ENCODE measurements around the gene HSPH1. TPM values are rescaled to one million over a fixed set of nuclear protein-coding genes. Genes with fewer than 3 reads are reported as not detected.
"Not testable (repeated sequence)": the region's sequence is repeated elsewhere in the genome, so short reads cannot be mapped to it uniquely, and the experiment has no call there.

The HSPH1 gene
- total and polyA plus RNA-seq, 2 of the 13 experiments (the other 11 are each of a cell fraction or from before 2014, with no cell fraction given): 13.0 to 62.9 TPM

DNA sequence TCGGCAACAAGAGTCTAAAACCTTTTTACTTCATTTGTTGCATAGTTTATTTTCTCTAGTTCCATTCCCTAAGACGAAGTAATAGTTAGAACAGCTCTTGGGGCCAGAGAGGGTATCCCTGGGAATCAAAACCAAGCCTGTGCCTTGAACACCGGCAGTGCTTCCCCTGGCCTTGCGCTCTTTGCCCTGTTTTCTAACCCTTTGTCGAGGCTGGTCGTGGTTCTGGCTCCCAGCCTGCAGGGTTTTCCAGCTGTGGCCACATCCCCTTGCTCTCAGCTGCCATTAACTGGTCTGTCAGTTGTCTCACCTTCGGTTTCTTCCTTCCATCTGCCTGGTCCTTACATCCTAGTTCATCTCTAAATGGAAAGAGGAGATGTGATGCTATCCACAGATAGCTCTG is 61.0 kb downstream of the HSPH1 start:
- no peak for TF ChIP-seq PHF21A (CRISPR knock-in tag; IDR thresholded peaks at IDR 0.05)
- no peak for TF ChIP-seq RELA (CRISPR knock-in tag; IDR thresholded peaks at IDR 0.05)
- no peak for TF ChIP-seq SUZ12 (IDR thresholded peaks at IDR 0.05; ENCODE audit: low read depth, low read length)
- no peak for TF ChIP-seq HNRNPL (IDR thresholded peaks at IDR 0.05; ENCODE audit: low read depth, low read length)
- no peak for TF ChIP-seq SALL2 (CRISPR knock-in tag; IDR thresholded peaks at IDR 0.05)
- TF ChIP-seq, protein P1, sequence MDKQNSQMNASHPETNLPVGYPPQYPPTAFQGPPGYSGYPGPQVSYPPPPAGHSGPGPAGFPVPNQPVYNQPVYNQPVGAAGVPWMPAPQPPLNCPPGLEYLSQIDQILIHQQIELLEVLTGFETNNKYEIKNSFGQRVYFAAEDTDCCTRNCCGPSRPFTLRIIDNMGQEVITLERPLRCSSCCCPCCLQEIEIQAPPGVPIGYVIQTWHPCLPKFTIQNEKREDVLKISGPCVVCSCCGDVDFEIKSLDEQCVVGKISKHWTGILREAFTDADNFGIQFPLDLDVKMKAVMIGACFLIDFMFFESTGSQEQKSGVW (CRISPR knock-in tag; IDR thresholded peaks at IDR 0.05; ENCODE audit: borderline replicate concordance): no peak
- FAIRE-seq: no peak
- Histone ChIP-seq H2AFZ (ENCODE audit: low read length) (no peak overlapping the region), H3K4me3 (replicated peaks in 1 of 3; ENCODE audit: insufficient read depth in 1 of 3, low read depth in 2 of 3, low read length in 3 of 3) (no peak overlapping the region), H4K20me1 (ENCODE audit: insufficient read depth, low read length) (no peaks in the 10 kb centered on the region), H3K9ac (ENCODE audit: insufficient read depth, low read depth, low read length) (no peak overlapping the region), H3K4me2 (ENCODE audit: low read depth, low read length) (no peak overlapping the region), H3K27ac (ENCODE audit: extremely low read length, insufficient read depth, low read length) (no peak overlapping the region), H3K4me1 (ENCODE audit: insufficient read depth, low read length) (no peaks in the 10 kb centered on the region), H3K79me2 (ENCODE audit: insufficient read depth, low read length) (no peaks in the 10 kb centered on the region), H3K27me3 (ENCODE audit: control insufficient read depth in 1 of 2, insufficient read depth in 2 of 2, low read length in 2 of 2) (peaks cover 0 to 3% of the 10 kb centered on the region in 2 experiments; a peak in 2 of 5 replicates), H3K9me3 (ENCODE audit: low read length) (no peaks in the 10 kb centered on the region), H3K36me3 (replicated peaks in 1 of 2; ENCODE audit: control insufficient read depth in 1 of 2, insufficient read depth in 2 of 2, low read length in 2 of 2) (no peaks in the 10 kb centered on the region)
- 9% methylated on average over 7 of the region's 7 CpGs for WGBS (ENCODE audit: low lambda C conversion rate)
- BruUV-seq (replicated peaks): no TSS peak
- in situ Hi-C loops (cut with HindIII; ENCODE audit: extremely low pct_ligation_motif_present, low pct_unique_long_range_greater_than_20kb): no loop called here
- ChIA-PET POLR2A (no interaction called here), CTCF (ENCODE audit: low intra/inter-chr PET ratio, low total read pairs) (no interaction called here)
- DNase-seq (ENCODE audit: low spot score): no peak
- ATAC-seq: no peak
- intact Hi-C loops (cut with micrococcal nuclease; ENCODE audit: unreplicated experiment): no loop called here

DNA sequence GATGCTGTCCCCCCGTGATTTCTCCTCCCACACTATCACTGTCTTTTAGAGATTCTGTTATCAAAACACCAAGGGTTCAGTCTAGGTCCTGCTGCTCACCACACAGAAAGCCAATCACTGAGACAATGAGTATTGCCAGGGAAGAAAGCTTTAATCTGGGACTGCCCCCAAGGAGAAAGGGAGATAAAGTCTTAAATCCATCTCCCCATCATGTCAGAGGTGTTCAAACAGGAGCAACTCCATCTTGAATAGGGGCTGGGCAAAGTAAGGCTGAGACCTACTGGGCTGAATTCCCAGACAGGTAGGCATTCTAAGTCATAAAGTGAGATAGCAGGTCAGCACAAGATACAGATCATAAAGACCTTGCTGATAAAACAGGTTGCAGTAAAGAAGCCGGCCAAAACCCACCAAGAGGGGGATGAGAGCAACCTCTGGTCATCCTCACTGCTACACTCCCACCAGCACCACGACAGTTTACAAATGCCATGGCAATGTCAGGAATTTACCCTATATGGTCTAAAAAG is 63.7 kb downstream of the HSPH1 start:
- H3K4me2 ChIP-seq (ENCODE audit: low read depth, low read length); H2AFZ ChIP-seq (ENCODE audit: low read length); ATAC-seq; H3K4me3 ChIP-seq (replicated peaks in 1 of 3; ENCODE audit: insufficient read depth in 1 of 3, low read depth in 2 of 3, low read length in 3 of 3); in situ Hi-C loops (cut with HindIII; ENCODE audit: extremely low pct_ligation_motif_present, low pct_unique_long_range_greater_than_20kb); H3K27ac ChIP-seq (ENCODE audit: extremely low read length, insufficient read depth, low read length); DNase-seq (ENCODE audit: low spot score); H3K4me1 ChIP-seq (ENCODE audit: insufficient read depth, low read length); intact Hi-C loops (cut with micrococcal nuclease; ENCODE audit: unreplicated experiment); H3K79me2 ChIP-seq (ENCODE audit: insufficient read depth, low read length); CTCF ChIA-PET (ENCODE audit: low intra/inter-chr PET ratio, low total read pairs); FAIRE-seq; H3K9ac ChIP-seq (ENCODE audit: insufficient read depth, low read depth, low read length); H3K9me3 ChIP-seq (ENCODE audit: low read length); POLR2A ChIA-PET; BruUV-seq (replicated peaks); H3K36me3 ChIP-seq (replicated peaks in 1 of 2; ENCODE audit: control insufficient read depth in 1 of 2, insufficient read depth in 2 of 2, low read length in 2 of 2); H4K20me1 ChIP-seq (ENCODE audit: insufficient read depth, low read length); H3K27me3 ChIP-seq (ENCODE audit: control insufficient read depth in 1 of 2, insufficient read depth in 2 of 2, low read length in 2 of 2): not testable (repeated sequence)
- WGBS (ENCODE audit: low lambda C conversion rate): 6% methylated on average over 3 of the region's 3 CpGs

All from HepG2 (cell line).